Osteocyte (in vitro differentiated cells): Measurements from ENCODE around the gene ACOXL. TPM values are rescaled to one million over a fixed set of nuclear protein-coding genes. Genes with fewer than 3 reads are reported as not detected.

Source experiments
- DNase-seq: peaks from one replicate; pipeline ENCODE4 v3.0.0; 2021; ENCODE audit warnings: mixed read lengths; ENCODE audit not compliant: unreplicated experiment; ENCODE audit errors: extremely low spot score
- H3K27ac Mint-ChIP-seq: one replicate; pipeline ENCODE4 v1.8.0; 2021; ENCODE audit warnings: mild to moderate bottlenecking, mixed read lengths; ENCODE audit not compliant: unreplicated experiment
- H3K27me3 Mint-ChIP-seq: one replicate; pipeline ENCODE4 v1.8.0; 2021; ENCODE audit warnings: mixed read lengths; ENCODE audit not compliant: unreplicated experiment
- H3K36me3 Mint-ChIP-seq: one replicate; pipeline ENCODE4 v1.8.0; 2021; ENCODE audit warnings: mixed read lengths; ENCODE audit not compliant: unreplicated experiment
- H3K4me1 Mint-ChIP-seq: one replicate; pipeline ENCODE4 v1.8.0; 2021; ENCODE audit warnings: mixed read lengths; ENCODE audit not compliant: unreplicated experiment
- H3K4me3 Mint-ChIP-seq: one replicate; pipeline ENCODE4 v1.8.0; 2021; ENCODE audit warnings: mild to moderate bottlenecking, moderate library complexity, mixed read lengths; ENCODE audit not compliant: unreplicated experiment
- H3K9me3 Mint-ChIP-seq: one replicate; pipeline ENCODE4 v1.8.0; 2021; ENCODE audit warnings: mixed read lengths; ENCODE audit not compliant: unreplicated experiment
- total RNA-seq: library from RNA; stranded (reverse); gene quantifications from 2 replicates; pipeline ENCODE4 v1.2.1, GENCODE V29; 2021
- TF ChIP-seq, protein P1 (sequence below): fragments of 200-600 bp; sonication (generic); IDR thresholded peaks from 2 replicates; pipeline ENCODE4 v1.5.0; 2021; ENCODE audit warnings: antibody characterized with exemption, mild to moderate bottlenecking, moderate library complexity

Gene ACOXL
- total RNA-seq, 1 donor from 2014 or later, result not detected

DNA sequence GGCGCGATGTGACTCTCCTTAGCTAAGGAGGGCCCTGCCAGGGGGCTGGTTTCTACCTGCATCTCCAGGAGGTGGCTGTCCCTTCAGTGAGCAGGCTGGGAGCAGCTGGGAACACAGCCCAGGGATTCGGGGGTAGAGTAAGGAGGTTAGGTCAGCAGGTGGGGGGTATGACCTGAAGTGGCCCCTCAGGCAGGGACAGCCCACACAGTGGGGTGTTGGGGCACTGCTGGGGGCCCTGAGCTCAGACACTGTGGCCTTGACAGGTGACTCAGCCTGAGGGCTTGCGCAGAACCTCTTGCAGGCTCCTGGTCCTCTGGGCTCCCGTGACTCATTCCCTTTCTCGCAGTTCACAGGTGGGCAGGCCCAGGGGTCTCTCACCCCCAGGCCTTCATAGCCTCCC, 202.6 kb downstream of the ACOXL start:
- no peak overlapping the region for H3K4me3 Mint-ChIP-seq
- H3K9me3 Mint-ChIP-seq, result no peaks in the 10 kb centered on the region
- no peak overlapping the region for H3K27ac Mint-ChIP-seq
- H3K4me1 Mint-ChIP-seq, result no peaks in the 10 kb centered on the region
- TF ChIP-seq, protein P1, sequence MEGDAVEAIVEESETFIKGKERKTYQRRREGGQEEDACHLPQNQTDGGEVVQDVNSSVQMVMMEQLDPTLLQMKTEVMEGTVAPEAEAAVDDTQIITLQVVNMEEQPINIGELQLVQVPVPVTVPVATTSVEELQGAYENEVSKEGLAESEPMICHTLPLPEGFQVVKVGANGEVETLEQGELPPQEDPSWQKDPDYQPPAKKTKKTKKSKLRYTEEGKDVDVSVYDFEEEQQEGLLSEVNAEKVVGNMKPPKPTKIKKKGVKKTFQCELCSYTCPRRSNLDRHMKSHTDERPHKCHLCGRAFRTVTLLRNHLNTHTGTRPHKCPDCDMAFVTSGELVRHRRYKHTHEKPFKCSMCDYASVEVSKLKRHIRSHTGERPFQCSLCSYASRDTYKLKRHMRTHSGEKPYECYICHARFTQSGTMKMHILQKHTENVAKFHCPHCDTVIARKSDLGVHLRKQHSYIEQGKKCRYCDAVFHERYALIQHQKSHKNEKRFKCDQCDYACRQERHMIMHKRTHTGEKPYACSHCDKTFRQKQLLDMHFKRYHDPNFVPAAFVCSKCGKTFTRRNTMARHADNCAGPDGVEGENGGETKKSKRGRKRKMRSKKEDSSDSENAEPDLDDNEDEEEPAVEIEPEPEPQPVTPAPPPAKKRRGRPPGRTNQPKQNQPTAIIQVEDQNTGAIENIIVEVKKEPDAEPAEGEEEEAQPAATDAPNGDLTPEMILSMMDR, result no peak
- peaks cover 40% of the 10 kb centered on the region for H3K27me3 Mint-ChIP-seq
- H3K36me3 Mint-ChIP-seq, result no peaks in the 10 kb centered on the region
- no peak for DNase-seq

DNA sequence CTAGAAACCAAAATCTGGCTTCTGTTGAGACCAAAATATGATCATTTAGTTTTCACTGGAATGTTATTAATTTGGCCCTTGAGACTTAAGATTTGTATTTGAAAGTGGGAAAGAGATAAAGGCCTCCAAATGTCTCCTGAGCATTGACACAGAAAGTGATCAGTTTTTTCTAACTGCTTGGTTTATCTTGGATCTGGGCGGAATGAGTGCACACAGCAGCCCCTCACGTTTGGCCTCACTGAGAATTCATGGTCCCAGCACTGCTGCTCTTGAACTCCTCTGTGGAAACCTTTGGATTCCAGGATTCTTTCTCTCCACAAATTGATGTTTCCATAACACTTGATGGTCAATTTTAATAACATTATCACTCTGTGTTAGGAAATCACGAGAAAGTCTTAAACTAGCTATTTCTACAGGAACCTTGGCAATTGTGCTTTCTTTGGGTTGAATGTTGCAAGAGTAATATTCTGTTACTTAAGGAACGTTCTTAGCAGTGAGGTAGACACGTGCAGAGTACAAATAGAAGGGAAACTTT, 208.1 kb downstream of the ACOXL start:
- no peak for DNase-seq
- TF ChIP-seq, protein P1, result no peak
- Mint-ChIP-seq H3K27me3 (peaks cover 53% of the 10 kb centered on the region), H3K4me1 (no peaks in the 10 kb centered on the region), H3K27ac (no peak overlapping the region), H3K36me3 (no peaks in the 10 kb centered on the region), H3K4me3 (no peak overlapping the region), H3K9me3 (no peaks in the 10 kb centered on the region)

DNA sequence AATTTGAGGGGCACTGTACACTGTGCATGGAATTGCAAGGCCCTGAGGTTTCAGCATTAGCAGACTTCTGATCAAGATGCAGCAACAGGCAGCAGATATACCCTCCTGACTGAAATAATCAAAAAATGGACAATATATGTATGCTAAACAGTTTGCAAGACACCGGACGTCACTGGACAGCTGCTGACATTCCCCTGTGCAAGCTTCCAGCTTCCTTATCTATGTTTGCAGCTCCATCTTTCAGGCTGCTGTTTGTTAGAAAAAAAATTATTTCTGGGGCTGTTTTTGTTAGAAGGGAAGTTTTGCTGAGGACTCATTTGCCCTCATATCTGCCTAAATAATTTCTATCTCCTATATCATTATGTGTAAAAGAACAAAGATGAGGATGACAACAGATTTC, 208.9 kb downstream of the ACOXL start:
- Mint-ChIP-seq H3K9me3 (no peaks in the 10 kb centered on the region), H3K27me3 (peaks cover 58% of the 10 kb centered on the region), H3K27ac (no peak overlapping the region), H3K4me3 (no peak overlapping the region), H3K36me3 (no peaks in the 10 kb centered on the region), H3K4me1 (no peaks in the 10 kb centered on the region)
- TF ChIP-seq, protein P1, result no peak
- no peak for DNase-seq

DNA sequence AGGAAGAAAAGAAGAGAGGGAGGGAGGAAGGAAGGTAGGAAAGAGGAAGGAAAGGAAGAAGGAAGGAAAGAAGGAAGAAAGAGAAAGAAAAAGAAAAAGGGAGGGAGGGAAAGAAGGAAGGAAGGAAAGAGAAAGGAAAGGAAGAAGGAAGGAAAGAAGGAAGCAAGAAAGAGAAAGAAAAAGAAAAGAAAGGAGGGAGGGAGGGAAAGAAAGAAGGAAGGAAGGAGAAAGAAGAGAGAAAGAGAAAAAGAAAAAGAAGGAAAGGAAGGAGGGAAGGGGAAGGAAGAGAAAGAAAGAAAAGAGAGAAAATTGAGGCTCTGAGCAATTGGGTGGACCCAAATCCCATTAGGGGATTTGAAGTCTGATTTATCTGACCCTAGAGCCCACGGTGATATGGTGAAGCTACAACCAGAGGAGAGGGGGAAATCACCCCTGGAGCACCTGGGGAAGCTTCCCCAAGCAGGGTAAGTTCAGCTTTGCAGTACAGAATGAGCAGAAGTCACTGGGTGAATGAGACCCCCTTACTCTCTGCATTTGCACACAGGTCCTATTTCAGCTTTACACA, 210.8 kb downstream of the ACOXL start:
- Mint-ChIP-seq H3K27ac (no peak overlapping the region), H3K27me3 (peaks cover 51% of the 10 kb centered on the region), H3K9me3 (no peaks in the 10 kb centered on the region), H3K4me1 (no peaks in the 10 kb centered on the region), H3K36me3 (no peaks in the 10 kb centered on the region), H3K4me3 (no peak overlapping the region)
- no peak for DNase-seq
- TF ChIP-seq, protein P1, result no peak

DNA sequence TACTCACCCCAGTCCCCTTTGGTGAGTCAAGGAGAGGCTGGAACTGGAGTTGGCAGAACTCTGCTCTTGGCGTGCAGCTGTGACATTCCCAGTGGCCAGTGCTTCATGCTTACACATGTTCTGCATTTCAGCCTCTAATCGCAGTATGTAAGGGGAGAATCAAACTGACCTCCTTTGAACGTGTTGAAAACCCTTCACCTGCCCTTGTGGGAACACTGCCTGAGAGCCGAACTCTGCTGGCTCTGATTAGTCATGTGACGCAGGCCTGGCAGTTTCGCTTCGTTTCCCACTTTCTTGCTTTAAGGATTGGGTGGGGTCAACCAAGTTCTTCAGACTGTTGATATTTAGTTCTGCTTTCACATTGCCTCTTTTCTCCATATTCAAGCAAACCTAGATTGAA, 214.5 kb downstream of the ACOXL start:
- no peak for DNase-seq
- H3K4me3 Mint-ChIP-seq, result no peak overlapping the region
- no peaks in the 10 kb centered on the region for H3K4me1 Mint-ChIP-seq
- H3K27me3 Mint-ChIP-seq, result peaks cover 42% of the 10 kb centered on the region
- H3K27ac Mint-ChIP-seq, result no peak overlapping the region
- TF ChIP-seq, protein P1, result no peak
- no peaks in the 10 kb centered on the region for H3K36me3 Mint-ChIP-seq
- no peaks in the 10 kb centered on the region for H3K9me3 Mint-ChIP-seq
